K562 (cell line): Measurements from ENCODE around the gene LINGO3. TPM values are rescaled to one million over a fixed set of nuclear protein-coding genes. Genes with fewer than 3 reads are reported as not detected.
A peak's percentile ranks its signal among the peaks of the same experiment; 100 is the strongest.

ENCODE experiments used
- BRD9 ChIP-seq: fragments of 450-650 bp; IDR thresholded peaks from 2 replicates; pipeline ENCODE4 v1.6.1; 2018; ENCODE audit warnings: low read depth; ENCODE audit not compliant: partially characterized antibody
- CTBP1 ChIP-seq: fragments of 450-650 bp; IDR thresholded peaks from 2 replicates; pipeline ENCODE4 v1.6.1; 2016; ENCODE audit warnings: borderline replicate concordance
- CXXC5 ChIP-seq: fragments of 250-450 bp; sonication (Bioruptor Pico); IDR thresholded peaks from 2 replicates; pipeline ENCODE4 v1.8.0; 2022; ENCODE audit warnings: inconsistent platforms, mild to moderate bottlenecking, moderate library complexity
- EP400 ChIP-seq: fragments of 450-650 bp; IDR thresholded peaks from 2 replicates; pipeline ENCODE4 v1.6.1; 2017; ENCODE audit warnings: antibody characterized with exemption, mild to moderate bottlenecking, moderate library complexity
- ESRRA ChIP-seq: fragments of 450-650 bp; IDR thresholded peaks from 2 replicates; pipeline ENCODE4 v1.6.1; 2014; ENCODE audit warnings: low read depth, mild to moderate bottlenecking, moderate library complexity, borderline replicate concordance
- EWSR1 ChIP-seq: fragments of 450-650 bp; IDR thresholded peaks from 2 replicates; pipeline ENCODE4 v1.6.1; 2018; ENCODE audit warnings: borderline replicate concordance, mild to moderate bottlenecking, low read depth, moderate library complexity; ENCODE audit not compliant: partially characterized antibody
- EZH2 ChIP-seq: IDR thresholded peaks from 2 replicates; pipeline ENCODE4 v1.6.1; 2012; ENCODE audit warnings: low read depth, mild to moderate bottlenecking, inconsistent platforms, low read length, borderline replicate concordance
- FOXM1 ChIP-seq, 2 experiments: fragments of 450-650 bp in 1 of 2; sonication (generic) in 1 of 2; formaldehyde crosslinking in 1 of 2; IDR thresholded peaks; 2 replicates each; pipeline versions ENCODE4 v1.6.1 to v1.9.0; 2017 to 2022; ENCODE audit warnings: low read depth in 2 of 2, mild to moderate bottlenecking in 2 of 2, missing genetic modification reagents in 1 of 2, moderate library complexity in 1 of 2
- JUN ChIP-seq, 2 experiments: sonication (generic) in 1 of 2; formaldehyde crosslinking in 1 of 2; IDR thresholded peaks; 2 replicates each; pipeline versions ENCODE4 v1.6.1 to v1.8.0; 2012 to 2022; ENCODE audit warnings: borderline replicate concordance in 2 of 2, mild to moderate bottlenecking in 2 of 2, improper control_type of control experiment in 1 of 2, low read depth in 1 of 2, low read length in 1 of 2, missing genetic modification reagents in 1 of 2
- LEF1 ChIP-seq: fragments of 450-650 bp; IDR thresholded peaks from 2 replicates; pipeline ENCODE4 v1.6.1; 2016; ENCODE audit warnings: mild to moderate bottlenecking
- MYC ChIP-seq, 2 experiments: fragments of 250-450 bp in 1 of 2; sonication (Bioruptor Pico) in 1 of 2; IDR thresholded peaks; 2 replicates each; pipeline versions ENCODE4 v1.5.1 to v1.6.1; 2012 to 2021; ENCODE audit warnings: low read depth in 2 of 2, borderline replicate concordance in 1 of 2, improper control_type of control experiment in 1 of 2, low read length in 1 of 2, mild to moderate bottlenecking in 1 of 2, moderate library complexity in 1 of 2
- RAD51 ChIP-seq: fragments of 450-650 bp; IDR thresholded peaks from 2 replicates; pipeline ENCODE4 v1.7.1; 2016; ENCODE audit warnings: low read depth, mild to moderate bottlenecking, borderline replicate concordance
- STAG1 ChIP-seq: sonication (generic); formaldehyde crosslinking; IDR thresholded peaks from 2 replicates; pipeline ENCODE4 v1.5.0; 2020; ENCODE audit warnings: missing genetic modification reagents, borderline replicate concordance
- STAT5A ChIP-seq: IDR thresholded peaks from 2 replicates; pipeline ENCODE4 v1.6.1; 2012; ENCODE audit warnings: low read length, inconsistent platforms, borderline replicate concordance
- TCF15 ChIP-seq: fragments of 250-450 bp; sonication (Bioruptor Pico); IDR thresholded peaks from 2 replicates; pipeline ENCODE4 v1.8.0; 2022; ENCODE audit warnings: moderate library complexity, mild to moderate bottlenecking, inconsistent platforms
- ZNF318 ChIP-seq, 2 experiments: fragments of 450-650 bp; IDR thresholded peaks; 2 replicates each; pipeline ENCODE4 v1.6.1; 2016; ENCODE audit warnings: mild to moderate bottlenecking in 2 of 2, borderline replicate concordance in 1 of 2, low read depth in 1 of 2, moderate library complexity in 1 of 2
- polyA plus RNA-seq, 8 experiments: library from polyadenylated mRNA; depleted of rRNA in 4 of 8; stranded (reverse) in 5 of 8; unstranded in 3 of 8; fragments of >200 nt; fragmentation: Nextera tagmentation in 2 of 8; fragmentation: Illumina TruSeq in 1 of 8; extraction: Ambion mirVana in 2 of 8; extraction: Trizol in 1 of 8; gene quantifications; 2 replicates each; pipeline versions ENCODE4 v1.2.1 to v1.2.3, GENCODE V29; 2011 to 2014; ENCODE audit warnings: inconsistent platforms in 1 of 8, missing spikeins in 1 of 8
- total RNA-seq, 7 experiments: library from RNA; depleted of rRNA in 6 of 7; stranded (reverse); fragments of >200 nt in 6 of 7; fragmentation: Illumina TruSeq in 2 of 7; extraction: Trizol in 2 of 7; gene quantifications; 2 replicates each; pipeline versions ENCODE4 v1.2.1 to v1.2.3, GENCODE V29; 2011 to 2021; ENCODE audit warnings: low replicate concordance in 1 of 7

LINGO3 gene
- total and polyA plus RNA-seq, 9 of the 15 experiments (the other 6 are each of a cell fraction or from before 2014, with no cell fraction given) = 0.03 to 0.05 (median 0.03) TPM; not detected in 6

- TF ChIP-seq ZNF318 (IDR thresholded peaks at IDR 0.05; ENCODE audit: borderline replicate concordance in 1 of 2, low read depth in 1 of 2) = peak in 1 of 2 experiments; percentile 58; a peak in 1 of 4 replicates
- TF ChIP-seq JUN (IDR thresholded peaks at IDR 0.05; ENCODE audit: borderline replicate concordance, low read depth, low read length) = peak; percentile 48; the same call in 1 of the 2 replicates
- no peak for TF ChIP-seq JUN (CRISPR knock-in tag; IDR thresholded peaks at IDR 0.05; ENCODE audit: borderline replicate concordance)
- TF ChIP-seq FOXM1 (IDR thresholded peaks at IDR 0.05; ENCODE audit: low read depth) = peak; percentile 67
- TF ChIP-seq FOXM1 (CRISPR knock-in tag; IDR thresholded peaks at IDR 0.05; ENCODE audit: low read depth) = no peak
- TF ChIP-seq STAT5A = peak; percentile 38; the same call in 1 of the 2 replicates
- no peak for TF ChIP-seq EWSR1
- TF ChIP-seq BRD9 = peak; percentile 77
- TF ChIP-seq CTBP1 = 0 out of 2 replicates have a peak, but pooled peaks have one; percentile 33
- TF ChIP-seq ESRRA = peak; percentile 58; the same call in 1 of the 2 replicates
- no peak for TF ChIP-seq EZH2
- TF ChIP-seq TCF15 (CRISPR knock-in tag) = no peak
- TF ChIP-seq EP400 = peak; percentile 75
- no peak for TF ChIP-seq STAG1 (CRISPR knock-in tag)
- TF ChIP-seq CXXC5 (CRISPR knock-in tag) = peak; percentile 70
- TF ChIP-seq RAD51 = peak; percentile 74; the same call in 1 of the 2 replicates
- peak; percentile 86 for TF ChIP-seq MYC (IDR thresholded peaks at IDR 0.05; ENCODE audit: low read depth, low read length)
- TF ChIP-seq MYC (CRISPR knock-in tag; IDR thresholded peaks at IDR 0.05; ENCODE audit: borderline replicate concordance, low read depth) = no peak
- peak; percentile 81 for TF ChIP-seq LEF1
These were observed 38.1 kb upstream of the LINGO3 start (continued) for GRCh38 chr19:2345794-2346663.
